ENCODE results near the gene EIF4EBP3. TPM values are rescaled to one million over a fixed set of nuclear protein-coding genes. Genes with fewer than 3 reads are reported as not detected.

EIF4EBP3 gene
- total RNA-seq, 2 experiments from 2014 or later: 0.98 to 8.3 TPM

Small RNA genes within 50 kb of the gene (microRNA-seq; reads per million reads assigned to microRNA genes)
- not detected for gene MIR6831 (ENCODE audit: borderline replicate concordance)

Small RNA genes within 50 kb of the gene (small RNA-seq; reads per million reads assigned to genes)
- 1.0 reads per million, percentile 51 among the genes with 10 or more reads in this experiment for gene RF00279
- gene RF00443: not detected

Other genes starting within 250 kb of the EIF4EBP3 start
- gene PFDN1, start 244.6 kb upstream of the EIF4EBP3 start, total RNA-seq (2014; rRNA removed; shearing (Covaris generic)): 36.6 and 51.3 TPM in 2 replicates
- gene PFDN1, start 244.6 kb upstream of the EIF4EBP3 start, total RNA-seq (2022): 73.9 and 82.1 TPM in 2 replicates
- gene HBEGF, start 201.1 kb upstream of the EIF4EBP3 start, total RNA-seq (2014; rRNA removed; shearing (Covaris generic)): 4.7 and 5.6 TPM in 2 replicates
- 20.2 and 30.9 TPM in 2 replicates for gene HBEGF, start 201.1 kb upstream of the EIF4EBP3 start, total RNA-seq (2022)
- gene SLC4A9, start 187.5 kb upstream of the EIF4EBP3 start, total RNA-seq (2014; rRNA removed; shearing (Covaris generic)): 0.05 and 0.22 TPM in 2 replicates
- 2.6 and 5.1 TPM in 2 replicates for gene SLC4A9, start 187.5 kb upstream of the EIF4EBP3 start, total RNA-seq (2022)
- gene ANKHD1, start 145.8 kb upstream of the EIF4EBP3 start, total RNA-seq (2014; rRNA removed; shearing (Covaris generic)): 90.6 and 91.5 TPM in 2 replicates
- gene ANKHD1, start 145.8 kb upstream of the EIF4EBP3 start, total RNA-seq (2022): 138 and 143 TPM in 2 replicates
- 18.8 and 19.1 TPM in 2 replicates for gene SRA1, start 9.8 kb downstream of the EIF4EBP3 start, total RNA-seq (2014; rRNA removed; shearing (Covaris generic))
- 21.3 and 24.5 TPM in 2 replicates for gene SRA1, start 9.8 kb downstream of the EIF4EBP3 start, total RNA-seq (2022)
- gene APBB3, start 16.9 kb downstream of the EIF4EBP3 start, total RNA-seq (2014; rRNA removed; shearing (Covaris generic)): 22.7 and 37.9 TPM in 2 replicates
- gene APBB3, start 16.9 kb downstream of the EIF4EBP3 start, total RNA-seq (2022): 32.1 and 32.2 TPM in 2 replicates
- gene SLC35A4, start 17.2 kb downstream of the EIF4EBP3 start, total RNA-seq (2014; rRNA removed; shearing (Covaris generic)): 19.6 and 29.1 TPM in 2 replicates
- gene SLC35A4, start 17.2 kb downstream of the EIF4EBP3 start, total RNA-seq (2022): 48.7 TPM in 2 replicates
- 0.54 and 1.0 TPM in 2 replicates for gene CD14, start 85.5 kb downstream of the EIF4EBP3 start, total RNA-seq (2014; rRNA removed; shearing (Covaris generic))
- 0.52 and 0.76 TPM in 2 replicates for gene CD14, start 85.5 kb downstream of the EIF4EBP3 start, total RNA-seq (2022)
- gene TMCO6, start 91.8 kb downstream of the EIF4EBP3 start, total RNA-seq (2014; rRNA removed; shearing (Covaris generic)): 15.4 and 26.9 TPM in 2 replicates
- 36.8 and 38.8 TPM in 2 replicates for gene TMCO6, start 91.8 kb downstream of the EIF4EBP3 start, total RNA-seq (2022)
- gene NDUFA2, start 100.0 kb downstream of the EIF4EBP3 start, total RNA-seq (2014; rRNA removed; shearing (Covaris generic)): 107 and 166 TPM in 2 replicates
- gene NDUFA2, start 100.0 kb downstream of the EIF4EBP3 start, total RNA-seq (2022): 63.4 and 70.3 TPM in 2 replicates
- gene IK, start 100.2 kb downstream of the EIF4EBP3 start, total RNA-seq (2014; rRNA removed; shearing (Covaris generic)): 64.4 and 83.7 TPM in 2 replicates
- gene IK, start 100.2 kb downstream of the EIF4EBP3 start, total RNA-seq (2022): 90.4 and 99.3 TPM in 2 replicates
- gene WDR55, start 117.2 kb downstream of the EIF4EBP3 start, total RNA-seq (2014; rRNA removed; shearing (Covaris generic)): 18.7 and 23.9 TPM in 2 replicates
- gene WDR55, start 117.2 kb downstream of the EIF4EBP3 start, total RNA-seq (2022): 31.5 and 34.2 TPM in 2 replicates
- gene DND1, start 125.9 kb downstream of the EIF4EBP3 start, total RNA-seq (2014; rRNA removed; shearing (Covaris generic)): 2.2 and 3.6 TPM in 2 replicates
- 2.7 and 4.5 TPM in 2 replicates for gene DND1, start 125.9 kb downstream of the EIF4EBP3 start, total RNA-seq (2022)
- gene HARS1, start 143.7 kb downstream of the EIF4EBP3 start, total RNA-seq (2014; rRNA removed; shearing (Covaris generic)): 43.7 and 44.3 TPM in 2 replicates
- 61.4 and 61.6 TPM in 2 replicates for gene HARS1, start 143.7 kb downstream of the EIF4EBP3 start, total RNA-seq (2022)
- 20.8 and 23.4 TPM in 2 replicates for gene HARS2, start 143.8 kb downstream of the EIF4EBP3 start, total RNA-seq (2014; rRNA removed; shearing (Covaris generic))
- 27.3 and 27.5 TPM in 2 replicates for gene HARS2, start 143.8 kb downstream of the EIF4EBP3 start, total RNA-seq (2022)
- gene ZMAT2, start 152.8 kb downstream of the EIF4EBP3 start, total RNA-seq (2014; rRNA removed; shearing (Covaris generic)): 24.8 and 40.0 TPM in 2 replicates
- gene ZMAT2, start 152.8 kb downstream of the EIF4EBP3 start, total RNA-seq (2022): 41.6 and 44.9 TPM in 2 replicates
- gene PCDHA1, start 238.5 kb downstream of the EIF4EBP3 start, total RNA-seq (2014; rRNA removed; shearing (Covaris generic)): not detected in 2 replicates
- gene PCDHA1, start 238.5 kb downstream of the EIF4EBP3 start, total RNA-seq (2022): not detected in 2 replicates
- not detected in 2 replicates for gene PCDHA2, start 247.2 kb downstream of the EIF4EBP3 start, total RNA-seq (2014; rRNA removed; shearing (Covaris generic))
- not detected in 2 replicates for gene PCDHA2, start 247.2 kb downstream of the EIF4EBP3 start, total RNA-seq (2022)